Thyroid gland (tissue), 4 donors: ENCODE measurements around the gene FAM120A. TPM values are rescaled to one million over a fixed set of nuclear protein-coding genes. Genes with fewer than 3 reads are reported as not detected.
A peak's percentile ranks its signal among the peaks of the same experiment; 100 is the strongest.

Source experiments
- DNase-seq, 2 donors: peaks; one replicate each; pipeline ENCODE4 v3.0.0-alpha.2; 2019
- H3K27ac ChIP-seq, 3 donors: fragments of 200-600 bp; sonication (generic); 1 replicate in 2 of 3; 2 replicates in 1 of 3; pipeline ENCODE4 v1.5.1; 2016 to 2019; ENCODE audit warnings: mild to moderate bottlenecking in 1 of 3, moderate library complexity in 1 of 3
- H3K27me3 ChIP-seq: fragments of 200-600 bp; sonication (generic); one replicate; pipeline ENCODE4 v1.5.1; 2019
- H3K36me3 ChIP-seq, 2 donors: fragments of 200-600 bp; sonication (generic); one replicate each; pipeline ENCODE4 v1.5.1; 2016 to 2019
- H3K4me1 ChIP-seq, 2 donors: fragments of 200-600 bp; sonication (generic); one replicate each; pipeline ENCODE4 v1.5.1; 2017 to 2019
- H3K4me3 ChIP-seq, 3 donors: fragments of 200-600 bp; sonication (generic); replicated peaks in 1 of 3; 1 replicate in 2 of 3; 2 replicates in 1 of 3; pipeline ENCODE4 v1.5.1; 2016; ENCODE audit warnings: mild to moderate bottlenecking in 1 of 3
- H3K9me3 ChIP-seq: fragments of 200-600 bp; sonication (generic); one replicate; pipeline ENCODE4 v1.5.1; 2017
- CTCF ChIP-seq, 6 experiments: fragments of 200-600 bp in 3 of 6; fragments of 450-650 bp in 3 of 6; sonication (generic) in 3 of 6; IDR thresholded peaks; one replicate each; pipeline ENCODE4 v1.5.1; 2016 to 2019; ENCODE audit warnings: antibody characterized with exemption in 6 of 6, mild to moderate bottlenecking in 2 of 6, inconsistent platforms in 1 of 6, moderate library complexity in 1 of 6
- POLR2A ChIP-seq, 2 donors: fragments of 450-650 bp; IDR thresholded peaks; one replicate each; pipeline ENCODE4 v1.6.1; 2017; ENCODE audit warnings: antibody characterized with exemption in 2 of 2, mild to moderate bottlenecking in 2 of 2, moderate library complexity in 1 of 2
- WGBS, 2 donors: methylation state at CpG; one replicate each; pipeline ENCODE4 v1.1.5; 2017; 5-methylcytosine and 5-hydroxymethylcytosine counted together
- intact Hi-C: fragments of 100-400 bp; cut with DNase I; formaldehyde crosslinking; loops from one replicate; pipeline ENCODE4 v1.15.1; 2023
- total RNA-seq, 4 donors: library from RNA; depleted of rRNA; stranded (reverse); fragments of >200 nt; gene quantifications; one replicate each; pipeline ENCODE4 v1.2.3, GENCODE V29; 2016

Gene FAM120A
- total RNA-seq, 4 donors from 2014 or later = 78.1 to 118 (median 111) TPM

- H3K27me3 ChIP-seq = no peaks in the 10 kb centered on the region
- H3K36me3 ChIP-seq = no peaks in the 10 kb centered on the region
- DNase-seq = peak; percentile 52 to 62
- H3K4me3 ChIP-seq = no peak overlapping the region
- TF ChIP-seq POLR2A (IDR thresholded peaks at IDR 0.05) (peak in 1 of 2 donors; percentile 14), CTCF (IDR thresholded peaks at IDR 0.05) (no peak)
- intact Hi-C loops = no loop called here
- WGBS, 2 donors = 19 to 24% methylated on average over 4 to 5 of the region's 5 CpGs
- peaks cover 67 to 70% of the 10 kb centered on the region in 2 donors for H3K4me1 ChIP-seq
- no peaks in the 10 kb centered on the region for H3K9me3 ChIP-seq
- H3K27ac ChIP-seq = peak overlapping the region; percentile 37 to 68 (median 59)
Measured at GRCh38 chr9:93582115-93582514, 130.6 kb downstream of the FAM120A start.

- no peak overlapping the region for H3K4me3 ChIP-seq
- peak overlapping the region; percentile 37 to 68 (median 59) for H3K27ac ChIP-seq
- H3K4me1 ChIP-seq = peaks cover 71 to 74% of the 10 kb centered on the region in 2 donors
- 83 to 87% methylated on average over 3 of the region's 3 CpGs for WGBS, 2 donors
- no peaks in the 10 kb centered on the region for H3K9me3 ChIP-seq
- intact Hi-C loops = no loop called here
- TF ChIP-seq CTCF (IDR thresholded peaks at IDR 0.05) (no peak), POLR2A (IDR thresholded peaks at IDR 0.05) (no peak)
- no peaks in the 10 kb centered on the region for H3K27me3 ChIP-seq
- no peak for DNase-seq
- H3K36me3 ChIP-seq = no peaks in the 10 kb centered on the region
Measured at GRCh38 chr9:93582550-93582949, 131.1 kb downstream of the FAM120A start.

- TF ChIP-seq POLR2A (IDR thresholded peaks at IDR 0.05) (no peak), CTCF (IDR thresholded peaks at IDR 0.05) (no peak)
- H3K4me3 ChIP-seq = no peak overlapping the region
- intact Hi-C loops = no loop called here
- H3K27me3 ChIP-seq = no peaks in the 10 kb centered on the region
- no peaks in the 10 kb centered on the region for H3K36me3 ChIP-seq
- peak; percentile 75 to 90 for DNase-seq
- 55 to 64% methylated on average over 3 to 4 of the region's 4 CpGs for WGBS, 2 donors
- peak overlapping the region; percentile 86 to 96 (median 96) for H3K27ac ChIP-seq
- H3K4me1 ChIP-seq = peaks cover 75 to 80% of the 10 kb centered on the region in 2 donors
- H3K9me3 ChIP-seq = no peaks in the 10 kb centered on the region
Measured at GRCh38 chr9:93585259-93585658, 133.8 kb downstream of the FAM120A start.

- H3K36me3 ChIP-seq = no peaks in the 10 kb centered on the region
- no peak for TF ChIP-seq POLR2A (IDR thresholded peaks at IDR 0.05)
- H3K4me3 ChIP-seq = no peak overlapping the region
- H3K4me1 ChIP-seq = peaks cover 70 to 79% of the 10 kb centered on the region in 2 donors
- H3K27ac ChIP-seq = peak overlapping the region; percentile 86 to 96 (median 96)
- no peak for DNase-seq
- no peaks in the 10 kb centered on the region for H3K27me3 ChIP-seq
- H3K9me3 ChIP-seq = no peaks in the 10 kb centered on the region
- intact Hi-C loops = no loop called here
- 67 to 87% methylated on average over 4 of the region's 4 CpGs for WGBS, 2 donors
Measured at GRCh38 chr9:93585695-93586094, 134.2 kb downstream of the FAM120A start.

- DNase-seq = peak; percentile 96
- H3K27me3 ChIP-seq = no peaks in the 10 kb centered on the region
- H3K36me3 ChIP-seq = no peaks in the 10 kb centered on the region
- H3K9me3 ChIP-seq = no peaks in the 10 kb centered on the region
- 47 to 58% methylated on average over 7 to 11 of the region's 13 CpGs for WGBS, 2 donors
- TF ChIP-seq CTCF (IDR thresholded peaks at IDR 0.05) (peak in 2 of 6 experiments; percentile 20 to 34), POLR2A (IDR thresholded peaks at IDR 0.05) (peak in 1 of 2 donors; percentile 48)
- H3K4me1 ChIP-seq = peaks cover 63 to 79% of the 10 kb centered on the region in 2 donors
- intact Hi-C loops = no loop called here
- H3K27ac ChIP-seq = peak overlapping the region; percentile 86 to 96 (median 96)
- H3K4me3 ChIP-seq = no peak overlapping the region
Measured at GRCh38 chr9:93586290-93587057, 135.0 kb downstream of the FAM120A start.
